SK-N-SH treated with all-trans-retinoic acid at 6 μM for 48 hours (cell line): ENCODE data around the gene RGS9BP.

Experiments used
- ATAC-seq: fragments of 200-7000 bp; cut with Tn5 transposase; 3 replicates; pipeline ENCODE4 v1.9.1; 2020; ENCODE audit warnings: mild to moderate bottlenecking, moderate library complexity
- ARNTL ChIP-seq: fragments of 450-650 bp; formaldehyde crosslinking; IDR thresholded peaks from 2 replicates; pipeline ENCODE4 v1.5.0; 2020; ENCODE audit warnings: low read depth, mild to moderate bottlenecking, moderate library complexity, borderline replicate concordance
- BACH2 ChIP-seq: fragments of 250-450 bp; sonication (Bioruptor Pico); IDR thresholded peaks from 2 replicates; pipeline ENCODE4 v1.9.0; 2021; ENCODE audit warnings: mild to moderate bottlenecking, borderline replicate concordance
- CSDC2 ChIP-seq: fragments of 250-450 bp; sonication (Bioruptor Pico); IDR thresholded peaks from 2 replicates; pipeline ENCODE4 v1.5.0; 2020; ENCODE audit warnings: mild to moderate bottlenecking, moderate library complexity
- ESRRG ChIP-seq: fragments of 250-450 bp; sonication (Bioruptor Pico); IDR thresholded peaks from 2 replicates; pipeline ENCODE4 v1.6.1; 2021; ENCODE audit warnings: mild to moderate bottlenecking
- GLIS3 ChIP-seq: fragments of 250-450 bp; sonication (Bioruptor Pico); IDR thresholded peaks from 2 replicates; pipeline ENCODE4 v1.5.0; 2020; ENCODE audit warnings: mild to moderate bottlenecking, moderate library complexity
- ISL1 ChIP-seq: fragments of 250-450 bp; sonication (Bioruptor Pico); IDR thresholded peaks from 2 replicates; pipeline ENCODE4 v2.1.2; 2022; ENCODE audit warnings: mild to moderate bottlenecking, moderate library complexity
- POU6F1 ChIP-seq: fragments of 250-450 bp; sonication (Bioruptor Pico); IDR thresholded peaks from 2 replicates; pipeline ENCODE4 v1.8.0; 2021; ENCODE audit warnings: low read depth, mild to moderate bottlenecking, moderate library complexity, borderline replicate concordance
- PPARA ChIP-seq: fragments of 250-450 bp; sonication (Bioruptor Pico); IDR thresholded peaks from 2 replicates; pipeline ENCODE4 v1.5.0; 2020; ENCODE audit warnings: mild to moderate bottlenecking, borderline replicate concordance
- RARB ChIP-seq: fragments of 250-450 bp; sonication (Bioruptor Pico); IDR thresholded peaks from 2 replicates; pipeline ENCODE4 v1.8.0; 2021; ENCODE audit warnings: mild to moderate bottlenecking, moderate library complexity
- SNAI2 ChIP-seq: fragments of 250-450 bp; sonication (Bioruptor Pico); IDR thresholded peaks from 2 replicates; pipeline ENCODE4 v1.5.0; 2020; ENCODE audit warnings: mild to moderate bottlenecking, moderate library complexity
- TCF4 ChIP-seq: fragments of 250-450 bp; sonication (Bioruptor Pico); IDR thresholded peaks from 2 replicates; pipeline ENCODE4 v1.8.0; 2021; ENCODE audit warnings: mild to moderate bottlenecking, moderate library complexity, borderline replicate concordance
- TOX ChIP-seq: fragments of 250-450 bp; sonication (Bioruptor Pico); IDR thresholded peaks from 2 replicates; pipeline ENCODE4 v1.8.0; 2021; ENCODE audit warnings: mild to moderate bottlenecking, moderate library complexity, borderline replicate concordance
- ZC3H10 ChIP-seq: fragments of 250-450 bp; sonication (Bioruptor Pico); IDR thresholded peaks from 2 replicates; pipeline ENCODE4 v1.5.1; 2021; ENCODE audit warnings: mild to moderate bottlenecking, moderate library complexity
- ZFP3 ChIP-seq: fragments of 250-450 bp; sonication (Bioruptor Pico); IDR thresholded peaks from 2 replicates; pipeline ENCODE4 v1.5.0; 2020; ENCODE audit warnings: mild to moderate bottlenecking, moderate library complexity
- ZFP30 ChIP-seq: fragments of 450-650 bp; formaldehyde crosslinking; IDR thresholded peaks from 2 replicates; pipeline ENCODE4 v1.5.0; 2022; ENCODE audit warnings: mild to moderate bottlenecking, moderate library complexity
- ZNF565 ChIP-seq: fragments of 450-650 bp; formaldehyde crosslinking; conservative IDR thresholded peaks from 2 replicates; pipeline ENCODE4 v1.5.0; 2020; ENCODE audit warnings: low read depth, mild to moderate bottlenecking, moderate library complexity
- ZNF70 ChIP-seq: fragments of 450-650 bp; formaldehyde crosslinking; IDR thresholded peaks from 2 replicates; pipeline ENCODE4 v1.5.0; 2020; ENCODE audit warnings: mild to moderate bottlenecking, moderate library complexity
- ZNF8 ChIP-seq: fragments of 450-650 bp; formaldehyde crosslinking; IDR thresholded peaks from 2 replicates; pipeline ENCODE4 v1.5.0; 2020; ENCODE audit warnings: mild to moderate bottlenecking, moderate library complexity
- TF ChIP-seq, protein P1 (sequence below): fragments of 250-450 bp; sonication (Bioruptor Pico); IDR thresholded peaks from 2 replicates; pipeline ENCODE4 v1.8.0; 2020; ENCODE audit warnings: mild to moderate bottlenecking, moderate library complexity, borderline replicate concordance
- TF ChIP-seq, protein P2 (sequence below): fragments of 250-450 bp; sonication (Bioruptor Pico); IDR thresholded peaks from 2 replicates; pipeline ENCODE4 v1.5.0; 2020; ENCODE audit warnings: mild to moderate bottlenecking, moderate library complexity

Gene RGS9BP, protein sequence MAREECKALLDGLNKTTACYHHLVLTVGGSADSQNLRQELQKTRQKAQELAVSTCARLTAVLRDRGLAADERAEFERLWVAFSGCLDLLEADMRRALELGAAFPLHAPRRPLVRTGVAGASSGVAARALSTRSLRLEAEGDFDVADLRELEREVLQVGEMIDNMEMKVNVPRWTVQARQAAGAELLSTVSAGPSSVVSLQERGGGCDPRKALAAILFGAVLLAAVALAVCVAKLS

DNA sequence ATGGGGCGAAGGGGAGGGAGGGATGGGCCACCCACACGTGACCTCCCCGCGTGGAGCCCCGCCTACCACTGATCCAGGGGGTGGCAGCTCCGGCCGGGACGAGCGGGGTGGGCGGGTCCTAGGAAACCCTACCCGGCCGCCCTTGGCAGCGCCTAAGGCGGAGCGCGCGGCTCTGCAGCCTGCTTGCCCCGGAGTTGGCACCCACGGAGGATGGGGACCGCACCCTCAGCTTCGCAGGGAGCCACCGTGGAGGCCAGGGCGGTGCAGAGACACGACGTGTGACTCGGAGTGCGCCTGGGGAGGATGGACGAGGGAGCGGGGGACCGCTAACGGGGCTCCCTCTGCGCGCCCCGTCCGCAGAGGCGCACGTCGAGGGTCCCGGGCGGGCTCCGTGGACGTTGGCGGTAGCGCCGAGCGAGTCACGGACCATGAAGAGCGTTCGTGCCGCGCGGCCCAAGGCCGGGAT lies at the start of gene RGS9BP:
RGS9BP (plus strand) TSS at position 129 of the 466 bp plus-strand sequence. CDS start 416 bp downstream, outside the sequence.
- no peak for TF ChIP-seq ZC3H10 (CRISPR knock-in tag)
- TF ChIP-seq, all 23 proteins: peak for 0
- ATAC-seq: peak; percentile 88

- ATAC-seq: no peak
- TF ChIP-seq, protein P1, sequence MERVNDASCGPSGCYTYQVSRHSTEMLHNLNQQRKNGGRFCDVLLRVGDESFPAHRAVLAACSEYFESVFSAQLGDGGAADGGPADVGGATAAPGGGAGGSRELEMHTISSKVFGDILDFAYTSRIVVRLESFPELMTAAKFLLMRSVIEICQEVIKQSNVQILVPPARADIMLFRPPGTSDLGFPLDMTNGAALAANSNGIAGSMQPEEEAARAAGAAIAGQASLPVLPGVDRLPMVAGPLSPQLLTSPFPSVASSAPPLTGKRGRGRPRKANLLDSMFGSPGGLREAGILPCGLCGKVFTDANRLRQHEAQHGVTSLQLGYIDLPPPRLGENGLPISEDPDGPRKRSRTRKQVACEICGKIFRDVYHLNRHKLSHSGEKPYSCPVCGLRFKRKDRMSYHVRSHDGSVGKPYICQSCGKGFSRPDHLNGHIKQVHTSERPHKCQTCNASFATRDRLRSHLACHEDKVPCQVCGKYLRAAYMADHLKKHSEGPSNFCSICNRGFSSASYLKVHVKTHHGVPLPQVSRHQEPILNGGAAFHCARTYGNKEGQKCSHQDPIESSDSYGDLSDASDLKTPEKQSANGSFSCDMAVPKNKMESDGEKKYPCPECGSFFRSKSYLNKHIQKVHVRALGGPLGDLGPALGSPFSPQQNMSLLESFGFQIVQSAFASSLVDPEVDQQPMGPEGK: no peak
- no peak for TF ChIP-seq ZFP3 (CRISPR knock-in tag)
- TF ChIP-seq ZNF565 (CRISPR knock-in tag): no peak
- TF ChIP-seq RARB: no peak
- no peak for TF ChIP-seq ZC3H10 (CRISPR knock-in tag)
- TF ChIP-seq, protein P2, sequence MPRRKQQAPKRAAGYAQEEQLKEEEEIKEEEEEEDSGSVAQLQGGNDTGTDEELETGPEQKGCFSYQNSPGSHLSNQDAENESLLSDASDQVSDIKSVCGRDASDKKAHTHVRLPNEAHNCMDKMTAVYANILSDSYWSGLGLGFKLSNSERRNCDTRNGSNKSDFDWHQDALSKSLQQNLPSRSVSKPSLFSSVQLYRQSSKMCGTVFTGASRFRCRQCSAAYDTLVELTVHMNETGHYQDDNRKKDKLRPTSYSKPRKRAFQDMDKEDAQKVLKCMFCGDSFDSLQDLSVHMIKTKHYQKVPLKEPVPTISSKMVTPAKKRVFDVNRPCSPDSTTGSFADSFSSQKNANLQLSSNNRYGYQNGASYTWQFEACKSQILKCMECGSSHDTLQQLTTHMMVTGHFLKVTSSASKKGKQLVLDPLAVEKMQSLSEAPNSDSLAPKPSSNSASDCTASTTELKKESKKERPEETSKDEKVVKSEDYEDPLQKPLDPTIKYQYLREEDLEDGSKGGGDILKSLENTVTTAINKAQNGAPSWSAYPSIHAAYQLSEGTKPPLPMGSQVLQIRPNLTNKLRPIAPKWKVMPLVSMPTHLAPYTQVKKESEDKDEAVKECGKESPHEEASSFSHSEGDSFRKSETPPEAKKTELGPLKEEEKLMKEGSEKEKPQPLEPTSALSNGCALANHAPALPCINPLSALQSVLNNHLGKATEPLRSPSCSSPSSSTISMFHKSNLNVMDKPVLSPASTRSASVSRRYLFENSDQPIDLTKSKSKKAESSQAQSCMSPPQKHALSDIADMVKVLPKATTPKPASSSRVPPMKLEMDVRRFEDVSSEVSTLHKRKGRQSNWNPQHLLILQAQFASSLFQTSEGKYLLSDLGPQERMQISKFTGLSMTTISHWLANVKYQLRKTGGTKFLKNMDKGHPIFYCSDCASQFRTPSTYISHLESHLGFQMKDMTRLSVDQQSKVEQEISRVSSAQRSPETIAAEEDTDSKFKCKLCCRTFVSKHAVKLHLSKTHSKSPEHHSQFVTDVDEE (CRISPR knock-in tag): no peak
- TF ChIP-seq PPARA: no peak
- TF ChIP-seq GLIS3 (CRISPR knock-in tag): no peak
- TF ChIP-seq POU6F1 (CRISPR knock-in tag): no peak
- TF ChIP-seq ZNF8 (CRISPR knock-in tag): no peak
- no peak for TF ChIP-seq ZFP30 (CRISPR knock-in tag)
- TF ChIP-seq BACH2 (CRISPR knock-in tag): no peak
- TF ChIP-seq SNAI2 (CRISPR knock-in tag): no peak
- no peak for TF ChIP-seq TOX (CRISPR knock-in tag)
- TF ChIP-seq ARNTL: no peak
- TF ChIP-seq TCF4: no peak
These were observed 48.7 kb upstream of the RGS9BP start for GRCh38 chr19:32626969-32627368.

- ATAC-seq: no peak; the same call in 2 of the 3 replicates
- TF ChIP-seq CSDC2 (CRISPR knock-in tag) (no peak), ZFP30 (CRISPR knock-in tag) (no peak)
These were observed 47.9 kb upstream of the RGS9BP start for GRCh38 chr19:32627714-32628270.

- no peak for ATAC-seq
- no peak for TF ChIP-seq GLIS3 (CRISPR knock-in tag)
These were observed 45.3 kb upstream of the RGS9BP start for GRCh38 chr19:32630338-32630737.

DNA sequence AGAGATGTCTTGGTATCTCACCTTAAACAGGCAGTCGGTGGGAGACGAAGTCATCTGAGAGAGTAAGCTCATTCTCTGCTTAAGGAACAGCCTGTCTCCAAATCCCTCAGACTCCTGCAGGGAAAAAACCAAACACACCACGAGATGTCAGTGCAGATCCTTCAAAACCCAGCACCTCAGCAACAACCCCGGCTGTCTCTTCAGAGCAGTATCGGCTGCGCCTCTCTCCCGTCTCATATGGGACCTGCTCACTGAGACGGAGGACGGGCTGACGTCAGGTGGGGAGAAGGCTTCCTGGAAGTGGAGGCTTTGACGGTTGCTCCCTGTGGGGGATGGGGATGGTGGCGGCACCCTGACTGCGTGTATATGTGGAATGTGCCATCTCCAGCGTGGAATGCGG lies 44.3 kb upstream of the RGS9BP start:
- ATAC-seq: no peak
- TF ChIP-seq GLIS3 (CRISPR knock-in tag) (no peak), BACH2 (CRISPR knock-in tag) (no peak), TOX (CRISPR knock-in tag) (no peak), ESRRG (no peak), ZNF70 (CRISPR knock-in tag) (no peak), ISL1 (no peak), ZFP30 (CRISPR knock-in tag) (no peak), ZNF8 (CRISPR knock-in tag) (no peak), SNAI2 (CRISPR knock-in tag) (no peak)
- TF ChIP-seq, protein P1: no peak
- TF ChIP-seq, protein P2 (CRISPR knock-in tag): no peak
